Measurements from ENCODE around the gene ACOT12. TPM values are rescaled to one million over a fixed set of nuclear protein-coding genes. Genes with fewer than 3 reads are reported as not detected.

ACOT12 gene
- total and polyA plus RNA-seq, 2 of the 13 experiments (the other 11 are each of a cell fraction or from before 2014, with no cell fraction given) = not detected

DNA sequence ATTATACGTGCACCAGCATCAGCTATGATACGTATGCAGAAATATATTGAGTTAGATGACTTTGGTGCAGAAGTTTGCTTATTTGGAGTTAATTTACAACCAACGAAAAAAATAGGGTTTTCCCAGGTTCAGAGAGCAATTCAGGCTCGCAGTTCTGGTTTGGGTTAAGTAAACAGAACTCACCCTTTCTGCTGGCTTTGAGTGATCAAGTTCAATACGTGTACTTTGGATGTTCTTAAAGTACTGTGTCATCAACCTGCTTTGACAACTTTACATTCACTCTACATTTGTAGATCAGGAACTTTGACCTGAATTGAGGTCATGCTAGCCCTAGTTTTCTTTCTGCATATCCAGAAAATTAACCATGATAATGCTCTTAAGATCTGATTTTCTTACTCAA, 40.7 kb downstream of the ACOT12 start (continued):
- TF ChIP-seq, protein P1, sequence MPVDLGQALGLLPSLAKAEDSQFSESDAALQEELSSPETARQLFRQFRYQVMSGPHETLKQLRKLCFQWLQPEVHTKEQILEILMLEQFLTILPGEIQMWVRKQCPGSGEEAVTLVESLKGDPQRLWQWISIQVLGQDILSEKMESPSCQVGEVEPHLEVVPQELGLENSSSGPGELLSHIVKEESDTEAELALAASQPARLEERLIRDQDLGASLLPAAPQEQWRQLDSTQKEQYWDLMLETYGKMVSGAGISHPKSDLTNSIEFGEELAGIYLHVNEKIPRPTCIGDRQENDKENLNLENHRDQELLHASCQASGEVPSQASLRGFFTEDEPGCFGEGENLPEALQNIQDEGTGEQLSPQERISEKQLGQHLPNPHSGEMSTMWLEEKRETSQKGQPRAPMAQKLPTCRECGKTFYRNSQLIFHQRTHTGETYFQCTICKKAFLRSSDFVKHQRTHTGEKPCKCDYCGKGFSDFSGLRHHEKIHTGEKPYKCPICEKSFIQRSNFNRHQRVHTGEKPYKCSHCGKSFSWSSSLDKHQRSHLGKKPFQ (CRISPR knock-in tag; IDR thresholded peaks at IDR 0.05; ENCODE audit: insufficient replicate concordance) = no peak
- TF ChIP-seq SP5 (CRISPR knock-in tag; IDR thresholded peaks at IDR 0.05; ENCODE audit: borderline replicate concordance, low read depth) (no peak), ZNF660 (CRISPR knock-in tag; IDR thresholded peaks at IDR 0.05; ENCODE audit: borderline replicate concordance, low read depth) (no peak), MXD4 (CRISPR knock-in tag; IDR thresholded peaks at IDR 0.05) (peak; percentile 41; the same call in 1 of the 2 replicates), ZSCAN25 (CRISPR knock-in tag; IDR thresholded peaks at IDR 0.05) (no peak), ZNF674 (CRISPR knock-in tag; IDR thresholded peaks at IDR 0.05; ENCODE audit: low read depth) (no peak), ZBTB20 (CRISPR knock-in tag; IDR thresholded peaks at IDR 0.05; ENCODE audit: borderline replicate concordance, low read depth) (peak; percentile 85; the same call in 1 of the 2 replicates), ZNF34 (CRISPR knock-in tag; IDR thresholded peaks at IDR 0.05; ENCODE audit: borderline replicate concordance) (no peak), MYC (CRISPR knock-in tag; IDR thresholded peaks at IDR 0.05; ENCODE audit: borderline replicate concordance) (no peak), NFKB2 (CRISPR knock-in tag; IDR thresholded peaks at IDR 0.05; ENCODE audit: borderline replicate concordance) (no peak), ETV5 (CRISPR knock-in tag; IDR thresholded peaks at IDR 0.05; ENCODE audit: borderline replicate concordance) (peak; percentile 36; the same call in 1 of the 2 replicates), ARNT (IDR thresholded peaks at IDR 0.05) (no peak)
- TF ChIP-seq, protein P2, sequence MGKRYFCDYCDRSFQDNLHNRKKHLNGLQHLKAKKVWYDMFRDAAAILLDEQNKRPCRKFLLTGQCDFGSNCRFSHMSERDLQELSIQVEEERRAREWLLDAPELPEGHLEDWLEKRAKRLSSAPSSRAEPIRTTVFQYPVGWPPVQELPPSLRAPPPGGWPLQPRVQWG (CRISPR knock-in tag; IDR thresholded peaks at IDR 0.05; ENCODE audit: borderline replicate concordance, low read depth) = no peak
- TF ChIP-seq, protein P3, sequence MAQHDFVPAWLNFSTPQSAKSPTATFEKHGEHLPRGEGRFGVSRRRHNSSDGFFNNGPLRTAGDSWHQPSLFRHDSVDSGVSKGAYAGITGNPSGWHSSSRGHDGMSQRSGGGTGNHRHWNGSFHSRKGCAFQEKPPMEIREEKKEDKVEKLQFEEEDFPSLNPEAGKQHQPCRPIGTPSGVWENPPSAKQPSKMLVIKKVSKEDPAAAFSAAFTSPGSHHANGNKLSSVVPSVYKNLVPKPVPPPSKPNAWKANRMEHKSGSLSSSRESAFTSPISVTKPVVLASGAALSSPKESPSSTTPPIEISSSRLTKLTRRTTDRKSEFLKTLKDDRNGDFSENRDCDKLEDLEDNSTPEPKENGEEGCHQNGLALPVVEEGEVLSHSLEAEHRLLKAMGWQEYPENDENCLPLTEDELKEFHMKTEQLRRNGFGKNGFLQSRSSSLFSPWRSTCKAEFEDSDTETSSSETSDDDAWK (CRISPR knock-in tag; IDR thresholded peaks at IDR 0.05) = no peak
- TF ChIP-seq, protein P4, sequence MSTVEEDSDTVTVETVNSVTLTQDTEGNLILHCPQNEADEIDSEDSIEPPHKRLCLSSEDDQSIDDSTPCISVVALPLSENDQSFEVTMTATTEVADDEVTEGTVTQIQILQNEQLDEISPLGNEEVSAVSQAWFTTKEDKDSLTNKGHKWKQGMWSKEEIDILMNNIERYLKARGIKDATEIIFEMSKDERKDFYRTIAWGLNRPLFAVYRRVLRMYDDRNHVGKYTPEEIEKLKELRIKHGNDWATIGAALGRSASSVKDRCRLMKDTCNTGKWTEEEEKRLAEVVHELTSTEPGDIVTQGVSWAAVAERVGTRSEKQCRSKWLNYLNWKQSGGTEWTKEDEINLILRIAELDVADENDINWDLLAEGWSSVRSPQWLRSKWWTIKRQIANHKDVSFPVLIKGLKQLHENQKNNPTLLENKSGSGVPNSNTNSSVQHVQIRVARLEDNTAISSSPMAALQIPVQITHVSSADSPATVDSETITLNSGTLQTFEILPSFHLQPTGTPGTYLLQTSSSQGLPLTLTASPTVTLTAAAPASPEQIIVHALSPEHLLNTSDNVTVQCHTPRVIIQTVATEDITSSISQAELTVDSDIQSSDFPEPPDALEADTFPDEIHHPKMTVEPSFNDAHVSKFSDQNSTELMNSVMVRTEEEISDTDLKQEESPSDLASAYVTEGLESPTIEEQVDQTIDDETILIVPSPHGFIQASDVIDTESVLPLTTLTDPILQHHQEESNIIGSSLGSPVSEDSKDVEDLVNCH (CRISPR knock-in tag; IDR thresholded peaks at IDR 0.05) = no peak
- TF ChIP-seq, protein P5, sequence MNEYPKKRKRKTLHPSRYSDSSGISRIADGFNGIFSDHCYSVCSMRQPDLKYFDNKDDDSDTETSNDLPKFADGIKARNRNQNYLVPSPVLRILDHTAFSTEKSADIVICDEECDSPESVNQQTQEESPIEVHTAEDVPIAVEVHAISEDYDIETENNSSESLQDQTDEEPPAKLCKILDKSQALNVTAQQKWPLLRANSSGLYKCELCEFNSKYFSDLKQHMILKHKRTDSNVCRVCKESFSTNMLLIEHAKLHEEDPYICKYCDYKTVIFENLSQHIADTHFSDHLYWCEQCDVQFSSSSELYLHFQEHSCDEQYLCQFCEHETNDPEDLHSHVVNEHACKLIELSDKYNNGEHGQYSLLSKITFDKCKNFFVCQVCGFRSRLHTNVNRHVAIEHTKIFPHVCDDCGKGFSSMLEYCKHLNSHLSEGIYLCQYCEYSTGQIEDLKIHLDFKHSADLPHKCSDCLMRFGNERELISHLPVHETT (CRISPR knock-in tag; conservative IDR thresholded peaks at IDR 0.05) = no peak
- TF ChIP-seq, protein P6, sequence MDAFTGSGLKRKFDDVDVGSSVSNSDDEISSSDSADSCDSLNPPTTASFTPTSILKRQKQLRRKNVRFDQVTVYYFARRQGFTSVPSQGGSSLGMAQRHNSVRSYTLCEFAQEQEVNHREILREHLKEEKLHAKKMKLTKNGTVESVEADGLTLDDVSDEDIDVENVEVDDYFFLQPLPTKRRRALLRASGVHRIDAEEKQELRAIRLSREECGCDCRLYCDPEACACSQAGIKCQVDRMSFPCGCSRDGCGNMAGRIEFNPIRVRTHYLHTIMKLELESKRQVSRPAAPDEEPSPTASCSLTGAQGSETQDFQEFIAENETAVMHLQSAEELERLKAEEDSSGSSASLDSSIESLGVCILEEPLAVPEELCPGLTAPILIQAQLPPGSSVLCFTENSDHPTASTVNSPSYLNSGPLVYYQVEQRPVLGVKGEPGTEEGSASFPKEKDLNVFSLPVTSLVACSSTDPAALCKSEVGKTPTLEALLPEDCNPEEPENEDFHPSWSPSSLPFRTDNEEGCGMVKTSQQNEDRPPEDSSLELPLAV (CRISPR knock-in tag; conservative IDR thresholded peaks at IDR 0.05; ENCODE audit: low read depth) = no peak
- TF ChIP-seq, protein P7, sequence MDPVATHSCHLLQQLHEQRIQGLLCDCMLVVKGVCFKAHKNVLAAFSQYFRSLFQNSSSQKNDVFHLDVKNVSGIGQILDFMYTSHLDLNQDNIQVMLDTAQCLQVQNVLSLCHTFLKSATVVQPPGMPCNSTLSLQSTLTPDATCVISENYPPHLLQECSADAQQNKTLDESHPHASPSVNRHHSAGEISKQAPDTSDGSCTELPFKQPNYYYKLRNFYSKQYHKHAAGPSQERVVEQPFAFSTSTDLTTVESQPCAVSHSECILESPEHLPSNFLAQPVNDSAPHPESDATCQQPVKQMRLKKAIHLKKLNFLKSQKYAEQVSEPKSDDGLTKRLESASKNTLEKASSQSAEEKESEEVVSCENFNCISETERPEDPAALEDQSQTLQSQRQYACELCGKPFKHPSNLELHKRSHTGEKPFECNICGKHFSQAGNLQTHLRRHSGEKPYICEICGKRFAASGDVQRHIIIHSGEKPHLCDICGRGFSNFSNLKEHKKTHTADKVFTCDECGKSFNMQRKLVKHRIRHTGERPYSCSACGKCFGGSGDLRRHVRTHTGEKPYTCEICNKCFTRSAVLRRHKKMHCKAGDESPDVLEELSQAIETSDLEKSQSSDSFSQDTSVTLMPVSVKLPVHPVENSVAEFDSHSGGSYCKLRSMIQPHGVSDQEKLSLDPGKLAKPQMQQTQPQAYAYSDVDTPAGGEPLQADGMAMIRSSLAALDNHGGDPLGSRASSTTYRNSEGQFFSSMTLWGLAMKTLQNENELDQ (CRISPR knock-in tag; IDR thresholded peaks at IDR 0.05; ENCODE audit: borderline replicate concordance) = no peak
